Panc1 (cell line): ENCODE measurements around the gene GRK6. TPM values are rescaled to one million over a fixed set of nuclear protein-coding genes. Genes with fewer than 3 reads are reported as not detected.

Experiments
- ATAC-seq: fragments of 200-7000 bp; cut with Tn5 transposase; 2 replicates; pipeline ENCODE4 v1.9.1; 2020; ENCODE audit warnings: mild to moderate bottlenecking, moderate library complexity
- BruUV-seq: library from RNA; stranded (reverse); fragments of 400-500 nt; replicated peaks from 2 replicates; lab custom pipeline; 2021; lab: Mats Ljungman, UMichigan
- CTCF ChIA-PET: fragments of 300-600 bp; sonication (Branson Sonifier 250); formaldehyde crosslinking; loops from one replicate; lab custom pipeline; 2022; ENCODE audit warnings: antibody characterized with exemption; lab: Charles Lee
- POLR2A ChIA-PET: fragments of 300-600 bp; sonication (Branson Sonifier 250); formaldehyde crosslinking; loops from one replicate; lab custom pipeline; 2022; ENCODE audit warnings: antibody characterized with exemption; lab: Charles Lee
- DNase-seq: peaks from one replicate; pipeline ENCODE4 v3.0.0-alpha.2; 2010; ENCODE audit warnings: low read depth, low spot score
- H3K27ac ChIP-seq: 2 replicates; pipeline ENCODE4 v1.5.1; 2011; ENCODE audit warnings: mild to moderate bottlenecking, low read length, inconsistent platforms
- H3K27me3 ChIP-seq: fragments of 200-500 bp; sonication (Bioruptor generic); 2 replicates; pipeline ENCODE4 v1.6.0; 2014; ENCODE audit warnings: low read length, inconsistent platforms; ENCODE audit not compliant: control insufficient read depth, insufficient read depth
- H3K36me3 ChIP-seq: fragments of 200-500 bp; sonication (Bioruptor generic); 2 replicates; pipeline ENCODE4 v1.5.1; 2014; ENCODE audit warnings: inconsistent platforms, mild to moderate bottlenecking, low read length, moderate library complexity; ENCODE audit not compliant: control insufficient read depth, insufficient read depth
- H3K4me1 ChIP-seq: 2 replicates; pipeline ENCODE4 v1.5.1; 2011; ENCODE audit warnings: inconsistent platforms, mild to moderate bottlenecking, low read length, moderate library complexity; ENCODE audit not compliant: control insufficient read depth, insufficient read depth
- H3K4me3 ChIP-seq, 2 experiments: 2 replicates each; pipeline ENCODE4 v1.5.1; 2011 to 2012; ENCODE audit warnings: low read depth in 2 of 2, low read length in 2 of 2, mild to moderate bottlenecking in 2 of 2, inconsistent platforms in 1 of 2, moderate library complexity in 1 of 2
- H3K9me3 ChIP-seq: fragments of 200-500 bp; sonication (Bioruptor generic); 2 replicates; pipeline ENCODE4 v1.5.1; 2014; ENCODE audit warnings: low read depth, mild to moderate bottlenecking, inconsistent platforms, low read length, moderate library complexity; ENCODE audit not compliant: control insufficient read depth, insufficient read depth
- POLR2AphosphoS5 ChIP-seq: IDR thresholded peaks from 2 replicates; pipeline ENCODE4 v1.6.1; 2012; ENCODE audit warnings: mild to moderate bottlenecking, low read depth, low read length, moderate library complexity
- SIN3A ChIP-seq: IDR thresholded peaks from 2 replicates; pipeline ENCODE4 v1.6.1; 2012; ENCODE audit warnings: low read depth, mild to moderate bottlenecking, low read length, moderate library complexity, borderline replicate concordance; ENCODE audit not compliant: insufficient read depth
- TCF7L2 ChIP-seq: IDR thresholded peaks from 2 replicates; pipeline ENCODE4 v1.6.1; 2011; ENCODE audit warnings: mild to moderate bottlenecking, low read depth, low read length, inconsistent platforms
- in situ Hi-C: cut with HindIII; loops from 2 replicates; pipeline ENCODE4 v1.10.0; 2016; ENCODE audit warnings: low sequenced_read_pairs, low pct_unique_long_range_greater_than_20kb
- intact Hi-C: fragments of 100-400 bp; cut with micrococcal nuclease; formaldehyde crosslinking; loops from one replicate; pipeline ENCODE4 v1.10.0; 2022; ENCODE audit not compliant: unreplicated experiment
- total RNA-seq: library from RNA; stranded (reverse); gene quantifications from one replicate; pipeline ENCODE4 v1.2.1, GENCODE V29; 2021; ENCODE audit not compliant: unreplicated experiment
- TF ChIP-seq, protein P1 (sequence below), 2 experiments: IDR thresholded peaks; 2 replicates each; pipeline ENCODE4 v1.6.1; 2011 to 2012; ENCODE audit warnings: low read depth in 2 of 2, control low read depth in 1 of 2, low read length in 1 of 2, mild to moderate bottlenecking in 1 of 2, moderate library complexity in 1 of 2; ENCODE audit not compliant: insufficient read depth in 1 of 2
- TF ChIP-seq, protein P2 (sequence below): fragments of 450-650 bp; IDR thresholded peaks from 2 replicates; pipeline ENCODE4 v1.5.1; 2017; ENCODE audit warnings: mild to moderate bottlenecking

GRK6 gene
- total RNA-seq, 1 experiment from 2014 or later = 56.1 TPM

DNA sequence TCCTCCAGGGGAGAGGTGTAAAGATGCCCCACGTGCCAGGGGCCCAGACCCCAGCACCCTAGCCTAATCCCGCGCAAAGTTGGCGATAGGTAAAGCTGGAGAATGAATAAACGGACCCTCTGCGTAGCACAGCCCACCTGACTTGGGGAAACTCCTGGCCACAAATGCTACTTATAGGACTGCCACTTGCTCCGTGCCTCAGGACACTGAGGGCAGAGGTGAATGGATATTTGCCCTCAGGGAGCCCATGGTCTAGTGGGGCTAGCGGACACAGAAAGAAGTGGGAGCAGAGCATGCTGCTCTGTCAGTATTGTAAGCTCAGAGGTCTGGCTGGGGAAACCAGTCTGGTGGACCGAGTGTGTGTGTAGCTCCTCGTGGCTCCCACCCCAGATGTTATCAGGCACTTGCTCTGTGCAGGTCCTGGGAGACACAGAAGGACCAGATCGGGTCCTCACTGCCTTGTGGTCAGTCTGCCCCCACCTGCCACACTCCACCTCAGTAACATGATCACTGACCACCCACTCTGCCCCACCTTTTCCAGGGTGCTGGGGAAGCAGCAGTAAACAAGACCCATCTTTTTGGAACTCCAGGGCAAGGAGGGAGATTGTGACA, 841 bp downstream of the GRK6 start:
- ChIA-PET CTCF (interaction anchor here (0.6 to 0.8 kb wide), 2 partner anchors 24 to 119 kb away, joined by 3 to 4 read pairs; no protein-coding TSS in a partner anchor), POLR2A (interaction anchor here (0.6 to 1.6 kb wide), 2 partner anchors 12 to 21 kb away, joined by 5 to 6 read pairs; no protein-coding TSS in a partner anchor)
- no peaks in the 10 kb centered on the region for H3K27me3 ChIP-seq
- H3K27ac ChIP-seq = peak overlapping the region; percentile 87
- peaks cover 18% of the 10 kb centered on the region for H3K4me1 ChIP-seq
- DNase-seq (no peak), ATAC-seq (no peak)
- TF ChIP-seq SIN3A (no peak), TCF7L2 (no peak), POLR2AphosphoS5 (0 out of 2 replicates have a peak, but pooled peaks have one; percentile 30)
- TF ChIP-seq, protein P1, sequence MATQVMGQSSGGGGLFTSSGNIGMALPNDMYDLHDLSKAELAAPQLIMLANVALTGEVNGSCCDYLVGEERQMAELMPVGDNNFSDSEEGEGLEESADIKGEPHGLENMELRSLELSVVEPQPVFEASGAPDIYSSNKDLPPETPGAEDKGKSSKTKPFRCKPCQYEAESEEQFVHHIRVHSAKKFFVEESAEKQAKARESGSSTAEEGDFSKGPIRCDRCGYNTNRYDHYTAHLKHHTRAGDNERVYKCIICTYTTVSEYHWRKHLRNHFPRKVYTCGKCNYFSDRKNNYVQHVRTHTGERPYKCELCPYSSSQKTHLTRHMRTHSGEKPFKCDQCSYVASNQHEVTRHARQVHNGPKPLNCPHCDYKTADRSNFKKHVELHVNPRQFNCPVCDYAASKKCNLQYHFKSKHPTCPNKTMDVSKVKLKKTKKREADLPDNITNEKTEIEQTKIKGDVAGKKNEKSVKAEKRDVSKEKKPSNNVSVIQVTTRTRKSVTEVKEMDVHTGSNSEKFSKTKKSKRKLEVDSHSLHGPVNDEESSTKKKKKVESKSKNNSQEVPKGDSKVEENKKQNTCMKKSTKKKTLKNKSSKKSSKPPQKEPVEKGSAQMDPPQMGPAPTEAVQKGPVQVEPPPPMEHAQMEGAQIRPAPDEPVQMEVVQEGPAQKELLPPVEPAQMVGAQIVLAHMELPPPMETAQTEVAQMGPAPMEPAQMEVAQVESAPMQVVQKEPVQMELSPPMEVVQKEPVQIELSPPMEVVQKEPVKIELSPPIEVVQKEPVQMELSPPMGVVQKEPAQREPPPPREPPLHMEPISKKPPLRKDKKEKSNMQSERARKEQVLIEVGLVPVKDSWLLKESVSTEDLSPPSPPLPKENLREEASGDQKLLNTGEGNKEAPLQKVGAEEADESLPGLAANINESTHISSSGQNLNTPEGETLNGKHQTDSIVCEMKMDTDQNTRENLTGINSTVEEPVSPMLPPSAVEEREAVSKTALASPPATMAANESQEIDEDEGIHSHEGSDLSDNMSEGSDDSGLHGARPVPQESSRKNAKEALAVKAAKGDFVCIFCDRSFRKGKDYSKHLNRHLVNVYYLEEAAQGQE (IDR thresholded peaks at IDR 0.05; ENCODE audit: insufficient read depth in 1 of 2, low read depth in 2 of 2, low read length in 1 of 2) = no peak
- TF ChIP-seq, protein P2, sequence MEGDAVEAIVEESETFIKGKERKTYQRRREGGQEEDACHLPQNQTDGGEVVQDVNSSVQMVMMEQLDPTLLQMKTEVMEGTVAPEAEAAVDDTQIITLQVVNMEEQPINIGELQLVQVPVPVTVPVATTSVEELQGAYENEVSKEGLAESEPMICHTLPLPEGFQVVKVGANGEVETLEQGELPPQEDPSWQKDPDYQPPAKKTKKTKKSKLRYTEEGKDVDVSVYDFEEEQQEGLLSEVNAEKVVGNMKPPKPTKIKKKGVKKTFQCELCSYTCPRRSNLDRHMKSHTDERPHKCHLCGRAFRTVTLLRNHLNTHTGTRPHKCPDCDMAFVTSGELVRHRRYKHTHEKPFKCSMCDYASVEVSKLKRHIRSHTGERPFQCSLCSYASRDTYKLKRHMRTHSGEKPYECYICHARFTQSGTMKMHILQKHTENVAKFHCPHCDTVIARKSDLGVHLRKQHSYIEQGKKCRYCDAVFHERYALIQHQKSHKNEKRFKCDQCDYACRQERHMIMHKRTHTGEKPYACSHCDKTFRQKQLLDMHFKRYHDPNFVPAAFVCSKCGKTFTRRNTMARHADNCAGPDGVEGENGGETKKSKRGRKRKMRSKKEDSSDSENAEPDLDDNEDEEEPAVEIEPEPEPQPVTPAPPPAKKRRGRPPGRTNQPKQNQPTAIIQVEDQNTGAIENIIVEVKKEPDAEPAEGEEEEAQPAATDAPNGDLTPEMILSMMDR = no peak
- TSS peak; percentile 74 for BruUV-seq
- H3K9me3 ChIP-seq = no peaks in the 10 kb centered on the region
- H3K4me3 ChIP-seq = peak overlapping the region; percentile 85
- in situ Hi-C loops = no loop called here
- intact Hi-C loops = no loop called here
- peaks cover 2% of the 10 kb centered on the region; the same call in 1 of the 2 replicates for H3K36me3 ChIP-seq

DNA sequence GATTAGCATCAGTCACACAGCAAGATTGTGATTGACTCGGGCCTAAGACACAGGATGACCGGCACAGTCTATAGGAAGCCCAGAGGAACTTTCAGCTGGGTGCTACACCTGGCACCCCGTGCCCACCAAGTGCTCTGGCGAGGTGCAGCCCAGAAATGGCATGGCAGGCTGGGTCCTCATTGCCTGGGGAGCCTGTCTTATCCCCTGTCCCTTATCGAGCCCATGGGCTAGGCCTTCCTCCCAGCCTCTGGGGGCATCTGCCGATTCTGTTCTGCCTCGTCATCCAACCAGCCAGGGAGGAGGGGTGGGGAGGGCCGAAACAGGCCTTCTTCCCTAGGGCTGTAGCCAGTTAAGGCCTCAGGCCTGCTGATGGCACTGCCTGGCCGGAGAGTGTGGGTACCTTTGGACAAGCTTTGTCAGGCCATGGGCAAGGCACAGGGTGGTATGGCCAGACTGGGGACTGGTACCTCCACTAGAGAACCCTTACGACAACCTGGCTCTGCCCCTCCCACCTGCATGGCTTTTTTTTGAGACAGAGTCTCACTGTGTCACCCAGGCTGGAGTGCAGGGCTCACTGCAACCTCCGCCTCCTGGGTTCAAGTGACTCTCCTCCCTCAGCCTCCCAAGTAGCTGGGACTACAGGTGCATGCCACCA, 1.6 kb downstream of the GRK6 start:
- Histone ChIP-seq H3K27ac (peak overlapping the region; percentile 87), H3K27me3 (no peaks in the 10 kb centered on the region), H3K4me1 (peaks cover 18% of the 10 kb centered on the region), H3K36me3 (peaks cover 2% of the 10 kb centered on the region; the same call in 1 of the 2 replicates), H3K9me3 (no peaks in the 10 kb centered on the region), H3K4me3 (peak overlapping the region; percentile 85; a peak in 3 of 4 replicates)
- in situ Hi-C loops = no loop called here
- TF ChIP-seq, protein P1 (IDR thresholded peaks at IDR 0.05; ENCODE audit: insufficient read depth in 1 of 2, low read depth in 2 of 2, low read length in 1 of 2) = no peak
- TF ChIP-seq, protein P2 = no peak
- TF ChIP-seq SIN3A (no peak), TCF7L2 (no peak), POLR2AphosphoS5 (no peak)
- BruUV-seq = no TSS peak
- ATAC-seq (no peak), DNase-seq (no peak)
- ChIA-PET CTCF (interaction anchor here (0.5 to 1.3 kb wide), 4 partner anchors 25 to 120 kb away, joined by 3 to 6 read pairs (median 4); no protein-coding TSS in a partner anchor), POLR2A (interaction anchor here (1.6 kb wide), 1 partner anchor 20 kb away, joined by 6 read pairs; no protein-coding TSS in a partner anchor)
- intact Hi-C loops = no loop called here
